Lower lobe of right lung (tissue), 2 donors: ENCODE results near the gene APBB1. TPM values are rescaled to one million over a fixed set of nuclear protein-coding genes. Genes with fewer than 3 reads are reported as not detected.

Experiments
- ATAC-seq, 2 donors: fragments of 200-7000 bp; cut with Tn5 transposase; one replicate each; pipeline ENCODE4 v1.9.1; 2020 to 2022; ENCODE audit warnings: mild to moderate bottlenecking in 2 of 2, moderate library complexity in 2 of 2
- DNase-seq: peaks from one replicate; pipeline ENCODE4 v3.0.0-alpha.2; 2020
- H3K27ac ChIP-seq: fragments of 200-600 bp; one replicate; pipeline ENCODE4 v1.8.0; 2022
- H3K27me3 ChIP-seq: fragments of 200-600 bp; one replicate; pipeline ENCODE4 v1.8.0; 2022; ENCODE audit warnings: low read depth
- H3K36me3 ChIP-seq: fragments of 200-600 bp; one replicate; pipeline ENCODE4 v1.8.0; 2022; ENCODE audit warnings: mild to moderate bottlenecking
- H3K4me1 ChIP-seq: fragments of 200-600 bp; one replicate; pipeline ENCODE4 v1.8.0; 2022
- H3K4me3 ChIP-seq: fragments of 200-600 bp; one replicate; pipeline ENCODE4 v1.8.0; 2022; ENCODE audit warnings: mild to moderate bottlenecking
- H3K9me3 ChIP-seq: fragments of 200-600 bp; one replicate; pipeline ENCODE4 v1.8.0; 2022
- CTCF ChIP-seq: fragments of 200-600 bp; IDR thresholded peaks from one replicate; pipeline ENCODE4 v1.8.0; 2022; ENCODE audit warnings: antibody characterized with exemption, mild to moderate bottlenecking
- intact Hi-C: fragments of 100-400 bp; cut with DNase I; formaldehyde crosslinking; loops from one replicate; pipeline ENCODE4 v1.11.0; 2022
- total RNA-seq: library from RNA; stranded (reverse); fragmentation: NEBNext Ultra II Directional; extraction: Animal tissue kit (Norgen Biotek cat#: 25700); gene quantifications from one replicate; pipeline ENCODE4 v1.2.1, GENCODE V29; 2021
- donor health status: DM: no; HTN: yes; CAD: no; lungs with severe emphysema.

The APBB1 gene
- total RNA-seq, 1 donor from 2014 or later: 37.2 TPM

DNA sequence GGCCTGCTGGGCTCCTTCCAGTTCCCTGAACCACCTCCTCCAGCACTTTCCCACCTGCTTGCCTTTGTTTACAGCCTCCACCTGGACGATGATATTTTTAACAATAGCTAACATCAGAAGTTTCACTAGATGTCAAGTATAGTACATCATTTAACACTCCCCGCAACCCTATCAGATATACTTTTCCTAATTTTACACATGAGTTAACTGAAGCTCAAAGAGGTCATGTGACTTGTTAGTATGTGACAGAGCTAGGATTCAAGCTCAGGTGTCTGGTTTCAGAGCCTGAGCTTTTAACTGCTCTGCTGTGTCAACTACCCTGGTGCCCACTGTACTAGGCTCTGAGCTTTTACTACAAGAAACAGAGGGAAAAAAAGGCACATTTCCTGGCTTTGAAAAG is 36.2 kb upstream of the APBB1 start:
- DNase-seq: no peak

DNA sequence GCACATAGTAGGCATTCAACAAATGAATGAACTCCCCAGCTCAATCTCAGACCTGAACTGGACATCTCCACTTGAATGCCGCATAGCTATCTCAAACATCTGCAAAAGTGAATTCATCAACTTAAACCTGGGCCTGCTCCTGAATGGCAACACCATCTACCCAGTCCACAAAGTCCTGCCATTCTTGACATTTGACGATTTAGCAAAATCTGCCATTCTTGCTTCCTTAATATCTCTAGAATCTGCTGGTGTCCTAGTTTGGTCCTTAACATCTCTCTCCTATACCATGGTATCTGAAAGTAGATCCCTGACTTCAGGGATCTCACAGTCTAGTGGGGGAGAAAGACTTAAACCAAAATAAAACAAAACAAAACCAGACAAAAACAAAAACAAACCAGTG is 34.3 kb upstream of the APBB1 start:
- H3K9me3 ChIP-seq: no peaks in the 10 kb centered on the region
- H3K4me1 ChIP-seq: no peaks in the 10 kb centered on the region
- intact Hi-C loops: no loop called here
- H3K27me3 ChIP-seq: no peaks in the 10 kb centered on the region
- no peak overlapping the region for H3K27ac ChIP-seq
- DNase-seq (no peak), ATAC-seq (no peak)
- H3K36me3 ChIP-seq: peaks cover 98% of the 10 kb centered on the region
- H3K4me3 ChIP-seq: no peak overlapping the region
- no peak for TF ChIP-seq CTCF

More for the DNA sequence above, 36.2 kb upstream of the APBB1 start:
- no peak for ATAC-seq
- intact Hi-C loops: no loop called here
- Histone ChIP-seq H3K4me3 (no peak overlapping the region), H3K9me3 (no peaks in the 10 kb centered on the region), H3K36me3 (peaks cover 100% of the 10 kb centered on the region), H3K27me3 (no peaks in the 10 kb centered on the region), H3K4me1 (no peaks in the 10 kb centered on the region), H3K27ac (no peak overlapping the region)
- TF ChIP-seq CTCF: no peak

DNA sequence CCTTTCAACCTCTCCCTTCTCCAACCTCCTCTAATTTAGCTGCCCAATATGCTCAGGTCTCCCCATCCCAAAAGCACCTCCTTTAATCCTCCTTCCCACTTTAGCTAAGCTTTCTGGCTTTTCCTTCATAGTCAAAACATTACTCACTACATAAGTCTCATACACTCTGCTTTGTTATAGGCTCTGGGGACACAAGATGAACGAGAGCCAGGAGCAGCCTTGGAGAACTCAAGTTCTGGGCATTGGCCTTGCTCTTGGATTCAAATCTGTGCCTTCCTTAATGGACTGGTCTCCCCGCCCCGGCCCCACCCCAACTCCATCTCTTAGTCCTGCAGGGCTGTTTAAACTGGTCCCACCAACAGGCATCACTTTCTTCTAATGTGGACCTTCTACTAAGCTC is 33.3 kb upstream of the APBB1 start:
- intact Hi-C loops: no loop called here
- no peak for ATAC-seq

GRCh38 chr11:6448574-6448973 is 29.7 kb upstream of the APBB1 start:
- Histone ChIP-seq H3K9me3 (no peaks in the 10 kb centered on the region), H3K4me1 (no peaks in the 10 kb centered on the region), H3K27ac (no peak overlapping the region), H3K36me3 (peaks cover 57% of the 10 kb centered on the region), H3K27me3 (no peaks in the 10 kb centered on the region), H3K4me3 (no peak overlapping the region)
- ATAC-seq (no peak), DNase-seq (no peak)
- intact Hi-C loops: no loop called here
- TF ChIP-seq CTCF: no peak

More for the DNA sequence above, 33.3 kb upstream of the APBB1 start:
- Histone ChIP-seq H3K4me1 (no peaks in the 10 kb centered on the region), H3K9me3 (no peaks in the 10 kb centered on the region), H3K27me3 (no peaks in the 10 kb centered on the region), H3K27ac (no peak overlapping the region), H3K36me3 (peaks cover 94% of the 10 kb centered on the region), H3K4me3 (no peak overlapping the region)
- no peak for DNase-seq
- no peak for TF ChIP-seq CTCF

GRCh38 chr11:6443269-6444003 is 24.5 kb upstream of the APBB1 start:
- H3K4me1 ChIP-seq: peaks cover 16% of the 10 kb centered on the region
- no peak overlapping the region for H3K27ac ChIP-seq
- intact Hi-C loops: loop anchor here (5.0 kb wide), 1 partner anchor 66 kb away; no protein-coding TSS in a partner anchor
- H3K9me3 ChIP-seq: no peaks in the 10 kb centered on the region
- peak; percentile 62 for DNase-seq
- no peak overlapping the region for H3K4me3 ChIP-seq
- TF ChIP-seq CTCF: peak; percentile 88
- ATAC-seq: peak; percentile 84 to 87
- peaks cover 6% of the 10 kb centered on the region for H3K36me3 ChIP-seq
- no peaks in the 10 kb centered on the region for H3K27me3 ChIP-seq
